Measurements from ENCODE around the gene CHST5. TPM values are rescaled to one million over a fixed set of nuclear protein-coding genes. Genes with fewer than 3 reads are reported as not detected.

The CHST5 gene
- total and polyA plus RNA-seq, 2 donors (not counting 3 experiments of a cell fraction or from before 2014, with no cell fraction given), result 0.23 to 0.29 TPM

DNA sequence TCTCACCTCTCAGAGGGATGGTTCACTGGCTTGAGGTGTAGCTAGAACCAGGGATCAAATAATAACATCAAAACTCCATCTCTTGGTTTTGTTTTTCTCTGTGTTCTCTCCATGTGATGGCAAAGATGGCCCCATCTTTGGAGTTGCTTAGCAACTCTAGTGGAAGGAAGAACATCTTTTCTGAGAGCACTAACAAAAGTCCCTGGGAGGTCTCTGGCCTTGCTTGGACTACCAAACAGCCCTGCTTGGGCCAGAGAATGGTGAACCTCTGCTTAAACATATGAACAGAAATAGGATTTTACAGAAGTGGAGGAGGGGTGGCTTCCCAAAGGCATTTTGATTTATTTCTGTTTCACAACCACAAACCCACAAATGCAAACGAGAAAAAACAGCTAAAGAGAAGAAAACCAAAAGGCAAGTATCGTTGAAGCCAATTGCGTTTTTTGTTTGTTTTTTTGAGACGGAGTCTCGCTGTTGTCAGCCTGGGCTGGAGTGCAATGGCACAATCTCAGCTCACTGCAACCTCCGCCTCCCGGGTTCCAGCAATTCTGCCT is 43.5 kb upstream of the CHST5 start:
- Histone ChIP-seq H3K36me3 (ENCODE audit: control insufficient read depth in 2 of 2, extremely low read depth in 1 of 2, insufficient read depth in 2 of 2, low read length in 2 of 2) (peaks cover 7 to 15% of the 10 kb centered on the region in 2 experiments), H3K9ac (replicated peaks; ENCODE audit: extremely low read depth, insufficient read depth, low read length) (no peak overlapping the region), H3K9me1 (replicated peaks; ENCODE audit: control insufficient read depth, extremely low read depth, insufficient read depth, low read length) (no peaks in the 10 kb centered on the region), H3K79me2 (ENCODE audit: control insufficient read depth, insufficient read depth, low read length) (no peaks in the 10 kb centered on the region), H4K20me1 (replicated peaks; ENCODE audit: control insufficient read depth, extremely low read depth, insufficient read depth, low read length) (no peaks in the 10 kb centered on the region), H3K4me2 (ENCODE audit: insufficient read depth, low read length) (no peak overlapping the region), H2AFZ (ENCODE audit: low read depth, low read length) (no peak overlapping the region), H3K27me3 (ENCODE audit: control insufficient read depth in 2 of 2, insufficient read depth in 2 of 2, low read length in 2 of 2) (no peaks in the 10 kb centered on the region), H3K4me1 (ENCODE audit: control insufficient read depth, extremely low read depth, insufficient read depth, low read length) (no peaks in the 10 kb centered on the region), H3K9me3 (replicated peaks; ENCODE audit: control insufficient read depth, insufficient read depth, low read length) (no peaks in the 10 kb centered on the region), H3K27ac (ENCODE audit: insufficient read depth, low read depth, low read length) (no peak overlapping the region), H3K4me3 (replicated peaks in 1 of 3; ENCODE audit: insufficient read depth in 1 of 3, low read depth in 1 of 3, low read length in 3 of 3) (no peak overlapping the region)
- no TSS peak for BruUV-seq (replicated peaks)
- ChIA-PET POLR2A (no interaction called here), CTCF (interaction anchor here (1.5 kb wide), 1 partner anchor 13 kb away, joined by 3 read pairs; the partner anchor contains the start of gene GABARAPL2)
- FAIRE-seq (no peak), DNase-seq (ENCODE audit: low read depth, low spot score) (no peak)
- no peak for TF ChIP-seq CTCF (IDR thresholded peaks at IDR 0.05; ENCODE audit: extremely low read depth in 1 of 2, insufficient read depth in 1 of 2, low read depth in 1 of 2, low read length in 2 of 2)
- TF ChIP-seq GATA2 (IDR thresholded peaks at IDR 0.05; ENCODE audit: insufficient read depth, insufficient read length, low read depth, low read length), result no peak
- TF ChIP-seq MAX (IDR thresholded peaks at IDR 0.05; ENCODE audit: insufficient read depth, insufficient read length), result no peak
- no peak for TF ChIP-seq FOS (IDR thresholded peaks at IDR 0.05; ENCODE audit: borderline replicate concordance, insufficient read depth, low read length)
- no peak for TF ChIP-seq JUN (IDR thresholded peaks at IDR 0.05; ENCODE audit: borderline replicate concordance, insufficient read depth, insufficient read length, low read depth)
- TF ChIP-seq POLR2AphosphoS5 (IDR thresholded peaks at IDR 0.05; ENCODE audit: insufficient read depth, low read depth, low read length), result no peak
- TF ChIP-seq EZH2 (IDR thresholded peaks at IDR 0.05; ENCODE audit: borderline replicate concordance, low read depth, low read length, severe bottlenecking), result no peak
- no peak for TF ChIP-seq MYC (IDR thresholded peaks at IDR 0.05; ENCODE audit: low read depth, low read length)
- dilution Hi-C loops (cut with MboI; ENCODE audit: extremely low pct_ligation_motif_present, low sequenced_read_pairs) (no loop called here), intact Hi-C loops (cut with micrococcal nuclease) (no loop called here)
